IPS-20b (cell line): Measurements from ENCODE around the gene C6orf120.

ENCODE experiments used
- H3K27ac ChIP-seq: one replicate; pipeline ENCODE4 v1.5.1; 2013; ENCODE audit warnings: low read length
- H3K27me3 ChIP-seq: 2 replicates; pipeline ENCODE4 v1.6.1; 2013; ENCODE audit warnings: mild to moderate bottlenecking, low read length, inconsistent platforms; ENCODE audit not compliant: insufficient read depth
- H3K36me3 ChIP-seq: 2 replicates; pipeline ENCODE4 v1.6.1; 2013; ENCODE audit warnings: low read depth, mild to moderate bottlenecking, inconsistent platforms, low read length, moderate library complexity; ENCODE audit not compliant: insufficient read depth
- H3K4me1 ChIP-seq: 2 replicates; pipeline ENCODE4 v1.6.1; 2013; ENCODE audit warnings: mild to moderate bottlenecking, control low read depth, inconsistent platforms, low read length, moderate library complexity; ENCODE audit not compliant: insufficient read depth
- H3K4me3 ChIP-seq: 2 replicates; pipeline ENCODE4 v1.5.1; 2013; ENCODE audit warnings: mild to moderate bottlenecking, low read length, inconsistent platforms
- H3K9ac ChIP-seq: 2 replicates; pipeline ENCODE4 v1.6.1; 2013; ENCODE audit warnings: low read depth, mild to moderate bottlenecking, inconsistent platforms, low read length, moderate library complexity
- H3K9me3 ChIP-seq: 2 replicates; pipeline ENCODE4 v1.6.1; 2013; ENCODE audit warnings: mild to moderate bottlenecking, low read depth, low read length, inconsistent platforms; ENCODE audit not compliant: insufficient read depth

The C6orf120 gene

GRCh38 chr6:169701954-169702839, at the start of gene C6orf120, which contains the start of gene WDR27:
C6orf120 (plus strand) TSS chr6:169702126; CDS start chr6:169702460, 334 bp downstream.
WDR27 (minus strand) TSS chr6:169702029; CDS start chr6:169689005, 13,024 bp downstream.
- Histone ChIP-seq H3K9me3 (no peaks in the 10 kb centered on the region), H3K27ac (peak within 1 kb of the TSS; percentile 89), H3K9ac (peak within 1 kb of the TSS; percentile 94), H3K4me3 (peak within 1 kb of the TSS; percentile 97), H3K36me3 (peaks cover 55% of the 10 kb centered on the region), H3K4me1 (peaks cover 25% of the 10 kb centered on the region), H3K27me3 (no peaks in the 10 kb centered on the region)

- H3K4me1 ChIP-seq: no peaks in the 10 kb centered on the region
- H3K36me3 ChIP-seq: peaks cover 51% of the 10 kb centered on the region
- no peak overlapping the region for H3K27ac ChIP-seq
- no peak overlapping the region for H3K4me3 ChIP-seq
- H3K9ac ChIP-seq: no peak overlapping the region
- no peaks in the 10 kb centered on the region for H3K27me3 ChIP-seq
- H3K9me3 ChIP-seq: no peaks in the 10 kb centered on the region; the same call in 1 of the 2 replicates
Observed at GRCh38 chr6:169652896-169653295, 49.0 kb upstream of the C6orf120 start.

GRCh38 chr6:169653691-169654090, 48.2 kb upstream of the C6orf120 start:
- Histone ChIP-seq H3K36me3 (peaks cover 52% of the 10 kb centered on the region), H3K9me3 (no peaks in the 10 kb centered on the region; the same call in 1 of the 2 replicates), H3K4me3 (no peak overlapping the region), H3K4me1 (0 out of 2 replicates have a peak, but pooled peaks cover 3% of the 10 kb centered on the region), H3K9ac (no peak overlapping the region), H3K27me3 (no peaks in the 10 kb centered on the region), H3K27ac (no peak overlapping the region)

- H3K27me3 ChIP-seq: no peaks in the 10 kb centered on the region
- no peak overlapping the region for H3K27ac ChIP-seq
- peak overlapping the region; percentile 20; the same call in 1 of the 2 replicates for H3K9ac ChIP-seq
- no peaks in the 10 kb centered on the region; the same call in 1 of the 2 replicates for H3K9me3 ChIP-seq
- H3K4me3 ChIP-seq: peak overlapping the region; percentile 70; the same call in 1 of the 2 replicates
- 0 out of 2 replicates have a peak, but pooled peaks cover 3% of the 10 kb centered on the region for H3K4me1 ChIP-seq
- peaks cover 62% of the 10 kb centered on the region for H3K36me3 ChIP-seq
Observed at GRCh38 chr6:169654598-169655391, 47.1 kb upstream of the C6orf120 start.

GRCh38 chr6:169656546-169657283, 45.2 kb upstream of the C6orf120 start:
- no peak overlapping the region for H3K27ac ChIP-seq
- 0 out of 2 replicates have a peak, but pooled peaks cover 3% of the 10 kb centered on the region for H3K4me1 ChIP-seq
- H3K9me3 ChIP-seq: no peaks in the 10 kb centered on the region; the same call in 1 of the 2 replicates
- no peak overlapping the region for H3K4me3 ChIP-seq
- peaks cover 71% of the 10 kb centered on the region for H3K36me3 ChIP-seq
- no peak overlapping the region for H3K9ac ChIP-seq
- no peaks in the 10 kb centered on the region for H3K27me3 ChIP-seq

- Histone ChIP-seq H3K27ac (no peak overlapping the region), H3K36me3 (peaks cover 73% of the 10 kb centered on the region), H3K4me1 (0 out of 2 replicates have a peak, but pooled peaks cover 3% of the 10 kb centered on the region), H3K9ac (no peak overlapping the region), H3K27me3 (no peaks in the 10 kb centered on the region), H3K9me3 (no peaks in the 10 kb centered on the region; the same call in 1 of the 2 replicates), H3K4me3 (no peak overlapping the region)
Observed at GRCh38 chr6:169657284-169657610, 44.7 kb upstream of the C6orf120 start.

GRCh38 chr6:169659820-169660610, 41.9 kb upstream of the C6orf120 start:
- Histone ChIP-seq H3K9me3 (no peaks in the 10 kb centered on the region; the same call in 1 of the 2 replicates), H3K27me3 (no peaks in the 10 kb centered on the region), H3K9ac (no peak overlapping the region), H3K27ac (no peak overlapping the region), H3K36me3 (peaks cover 83% of the 10 kb centered on the region), H3K4me3 (no peak overlapping the region), H3K4me1 (0 out of 2 replicates have a peak, but pooled peaks cover 3% of the 10 kb centered on the region)

GRCh38 chr6:169660751-169661390, 41.1 kb upstream of the C6orf120 start:
- Histone ChIP-seq H3K27ac (no peak overlapping the region), H3K36me3 (peaks cover 86% of the 10 kb centered on the region), H3K4me3 (no peak overlapping the region), H3K9ac (no peak overlapping the region), H3K27me3 (no peaks in the 10 kb centered on the region), H3K4me1 (0 out of 2 replicates have a peak, but pooled peaks cover 3% of the 10 kb centered on the region), H3K9me3 (no peaks in the 10 kb centered on the region)

GRCh38 chr6:169661391-169661756, 40.6 kb upstream of the C6orf120 start:
- H3K4me1 ChIP-seq: 0 out of 2 replicates have a peak, but pooled peaks cover 3% of the 10 kb centered on the region
- no peak overlapping the region for H3K9ac ChIP-seq
- H3K36me3 ChIP-seq: peaks cover 85% of the 10 kb centered on the region
- H3K4me3 ChIP-seq: no peak overlapping the region
- H3K27me3 ChIP-seq: no peaks in the 10 kb centered on the region
- no peaks in the 10 kb centered on the region for H3K9me3 ChIP-seq
- H3K27ac ChIP-seq: no peak overlapping the region

GRCh38 chr6:169663468-169663867, 38.5 kb upstream of the C6orf120 start:
- Histone ChIP-seq H3K4me1 (no peaks in the 10 kb centered on the region), H3K36me3 (peaks cover 85% of the 10 kb centered on the region), H3K4me3 (no peak overlapping the region), H3K27me3 (no peaks in the 10 kb centered on the region), H3K27ac (no peak overlapping the region), H3K9me3 (no peaks in the 10 kb centered on the region), H3K9ac (no peak overlapping the region)
